ENCODE measurements around the gene EML4. TPM values are rescaled to one million over a fixed set of nuclear protein-coding genes. Genes with fewer than 3 reads are reported as not detected.

The EML4 gene
- total and polyA plus RNA-seq, 2 donors from 2014 or later: 13.0 to 53.6 TPM

DNA sequence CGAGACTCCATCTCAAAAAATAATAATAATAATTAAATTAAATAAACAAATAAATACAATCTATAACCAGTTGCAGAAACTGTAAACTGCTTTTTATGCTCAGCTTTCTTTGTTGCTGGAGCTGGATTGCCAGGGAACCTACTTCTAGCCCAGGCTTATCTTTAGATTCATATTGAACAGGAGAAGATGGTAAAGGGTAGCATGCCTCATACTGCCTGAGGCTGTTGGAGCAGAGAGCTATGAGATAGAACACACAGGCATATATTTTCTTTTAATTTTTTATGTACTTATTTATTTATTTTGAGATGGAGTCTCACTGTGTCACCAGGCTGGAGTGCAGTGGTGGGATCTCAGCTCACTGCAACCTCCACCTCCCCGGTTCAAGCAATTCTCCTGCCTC is 28.7 kb upstream of the EML4 start:
- TF ChIP-seq, protein P1, sequence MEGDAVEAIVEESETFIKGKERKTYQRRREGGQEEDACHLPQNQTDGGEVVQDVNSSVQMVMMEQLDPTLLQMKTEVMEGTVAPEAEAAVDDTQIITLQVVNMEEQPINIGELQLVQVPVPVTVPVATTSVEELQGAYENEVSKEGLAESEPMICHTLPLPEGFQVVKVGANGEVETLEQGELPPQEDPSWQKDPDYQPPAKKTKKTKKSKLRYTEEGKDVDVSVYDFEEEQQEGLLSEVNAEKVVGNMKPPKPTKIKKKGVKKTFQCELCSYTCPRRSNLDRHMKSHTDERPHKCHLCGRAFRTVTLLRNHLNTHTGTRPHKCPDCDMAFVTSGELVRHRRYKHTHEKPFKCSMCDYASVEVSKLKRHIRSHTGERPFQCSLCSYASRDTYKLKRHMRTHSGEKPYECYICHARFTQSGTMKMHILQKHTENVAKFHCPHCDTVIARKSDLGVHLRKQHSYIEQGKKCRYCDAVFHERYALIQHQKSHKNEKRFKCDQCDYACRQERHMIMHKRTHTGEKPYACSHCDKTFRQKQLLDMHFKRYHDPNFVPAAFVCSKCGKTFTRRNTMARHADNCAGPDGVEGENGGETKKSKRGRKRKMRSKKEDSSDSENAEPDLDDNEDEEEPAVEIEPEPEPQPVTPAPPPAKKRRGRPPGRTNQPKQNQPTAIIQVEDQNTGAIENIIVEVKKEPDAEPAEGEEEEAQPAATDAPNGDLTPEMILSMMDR (IDR thresholded peaks at IDR 0.05; ENCODE audit: borderline replicate concordance, extremely low read depth, insufficient read depth): no peak
- no peak for DNase-seq
- FAIRE-seq: no peak
- no peaks in the 10 kb centered on the region for H3K27me3 ChIP-seq (ENCODE audit: control insufficient read depth, insufficient read depth, low read length)
- no peak overlapping the region for H3K9ac ChIP-seq (ENCODE audit: low read length in 3 of 3)
- no peak overlapping the region for H3K27ac ChIP-seq (ENCODE audit: low read depth in 2 of 2, low read length in 2 of 2)
- no peaks in the 10 kb centered on the region for H3K36me3 ChIP-seq (ENCODE audit: control insufficient read depth in 2 of 3, insufficient read depth in 3 of 3, low read length in 3 of 3)
- peaks cover 4 to 15% (median 11%) of the 10 kb centered on the region in 3 donors for H3K4me1 ChIP-seq (ENCODE audit: control insufficient read depth in 2 of 3, insufficient read depth in 2 of 3, low read depth in 1 of 3, low read length in 3 of 3)
- no peak overlapping the region for H3K4me3 ChIP-seq (ENCODE audit: low read length in 3 of 3)
- H3K9me3 ChIP-seq (ENCODE audit: control insufficient read depth in 2 of 3, insufficient read depth in 1 of 3, low read length in 3 of 3): no peaks in the 10 kb centered on the region
- intact Hi-C loops (cut with DNase I): no loop called here

- TF ChIP-seq, protein P1 (IDR thresholded peaks at IDR 0.05; ENCODE audit: borderline replicate concordance, extremely low read depth, insufficient read depth): no peak
- Histone ChIP-seq H3K9ac (ENCODE audit: low read length in 3 of 3) (peak overlapping the region in 2 of 3 donors; percentile 30 to 47), H3K4me3 (ENCODE audit: low read length in 3 of 3) (peak overlapping the region in 1 of 3 donors; percentile 12), H3K27me3 (ENCODE audit: control insufficient read depth, insufficient read depth, low read length) (no peaks in the 10 kb centered on the region), H3K36me3 (ENCODE audit: control insufficient read depth in 2 of 3, insufficient read depth in 3 of 3, low read length in 3 of 3) (no peaks in the 10 kb centered on the region), H3K4me1 (ENCODE audit: control insufficient read depth in 2 of 3, insufficient read depth in 2 of 3, low read depth in 1 of 3, low read length in 3 of 3) (peaks cover 4 to 15% (median 11%) of the 10 kb centered on the region in 3 donors), H3K27ac (ENCODE audit: low read depth in 2 of 2, low read length in 2 of 2) (peak overlapping the region; percentile 69 to 86), H3K9me3 (ENCODE audit: control insufficient read depth in 2 of 3, insufficient read depth in 1 of 3, low read length in 3 of 3) (no peaks in the 10 kb centered on the region)
- intact Hi-C loops (cut with DNase I): no loop called here
- DNase-seq: peak; percentile 80 to 96 (median 86)
- no peak for FAIRE-seq
Measured at GRCh38 chr2:42141687-42142546, 27.2 kb upstream of the EML4 start.

GRCh38 chr2:42142547-42143184 is 26.5 kb upstream of the EML4 start:
- Histone ChIP-seq H3K9me3 (ENCODE audit: control insufficient read depth in 2 of 3, insufficient read depth in 1 of 3, low read length in 3 of 3) (no peaks in the 10 kb centered on the region), H3K4me1 (ENCODE audit: control insufficient read depth in 2 of 3, insufficient read depth in 2 of 3, low read depth in 1 of 3, low read length in 3 of 3) (peaks cover 6 to 14% (median 13%) of the 10 kb centered on the region in 3 donors), H3K27me3 (ENCODE audit: control insufficient read depth, insufficient read depth, low read length) (no peaks in the 10 kb centered on the region), H3K27ac (ENCODE audit: low read depth in 2 of 2, low read length in 2 of 2) (peak overlapping the region; percentile 69 to 86), H3K4me3 (ENCODE audit: low read length in 3 of 3) (no peak overlapping the region), H3K36me3 (ENCODE audit: control insufficient read depth in 2 of 3, insufficient read depth in 3 of 3, low read length in 3 of 3) (no peaks in the 10 kb centered on the region), H3K9ac (ENCODE audit: low read length in 3 of 3) (peak overlapping the region in 2 of 3 donors; percentile 30)
- no peak for FAIRE-seq
- TF ChIP-seq, protein P1 (IDR thresholded peaks at IDR 0.05; ENCODE audit: borderline replicate concordance, extremely low read depth, insufficient read depth): no peak
- intact Hi-C loops (cut with DNase I): no loop called here
- DNase-seq: peak in 2 of 5 donors; percentile 42 to 55
